Trophoblast cell (in vitro differentiated cells and primary cell): ENCODE measurements around the gene ADGRG4.

Experiments
- DNase-seq, 2 donors: peaks; one replicate each; pipeline ENCODE4 v3.0.0-alpha.2; 2016
- H2AFZ ChIP-seq: 2 replicates; pipeline ENCODE4 v1.6.1; 2013; ENCODE audit warnings: low read length, moderate library complexity, mild to moderate bottlenecking; ENCODE audit not compliant: insufficient read depth, poor library complexity
- H2AK5ac ChIP-seq: 2 replicates; pipeline ENCODE4 v1.6.1; 2013; ENCODE audit warnings: mild to moderate bottlenecking, low read length
- H2BK120ac ChIP-seq: 2 replicates; pipeline ENCODE4 v1.6.1; 2013; ENCODE audit warnings: low read length, mild to moderate bottlenecking, moderate library complexity; ENCODE audit not compliant: insufficient read depth, poor library complexity
- H2BK12ac ChIP-seq: 2 replicates; pipeline ENCODE4 v1.6.1; 2013; ENCODE audit warnings: mild to moderate bottlenecking, low read length, moderate library complexity
- H2BK5ac ChIP-seq: 2 replicates; pipeline ENCODE4 v1.6.1; 2013; ENCODE audit warnings: low read length, low read depth, moderate library complexity, mild to moderate bottlenecking; ENCODE audit not compliant: poor library complexity
- H3K14ac ChIP-seq: 2 replicates; pipeline ENCODE4 v1.6.1; 2013; ENCODE audit warnings: mild to moderate bottlenecking, low read length
- H3K18ac ChIP-seq: 2 replicates; pipeline ENCODE4 v1.6.1; 2013; ENCODE audit warnings: mild to moderate bottlenecking, low read length
- H3K23ac ChIP-seq: 2 replicates; pipeline ENCODE4 v1.6.1; 2013; ENCODE audit warnings: low read length
- H3K27ac ChIP-seq: 2 replicates; pipeline ENCODE4 v1.5.1; 2013; ENCODE audit warnings: low read depth, mild to moderate bottlenecking, inconsistent platforms, low read length, moderate library complexity
- H3K27me3 ChIP-seq: 2 replicates; pipeline ENCODE4 v1.6.1; 2013; ENCODE audit warnings: inconsistent platforms, mild to moderate bottlenecking, low read length, moderate library complexity; ENCODE audit not compliant: insufficient read depth
- H3K36me3 ChIP-seq, 2 experiments: 1 replicate in 1 of 2; 2 replicates in 1 of 2; pipeline ENCODE4 v1.6.1; 2013; ENCODE audit warnings: low read length in 2 of 2, mild to moderate bottlenecking in 2 of 2, moderate library complexity in 1 of 2; ENCODE audit not compliant: insufficient read depth in 2 of 2, control insufficient read depth in 1 of 2
- H3K4ac ChIP-seq: 2 replicates; pipeline ENCODE4 v1.6.1; 2013; ENCODE audit warnings: low read depth, mild to moderate bottlenecking, low read length, moderate library complexity
- H3K4me1 ChIP-seq, 2 experiments: 1 replicate in 1 of 2; 2 replicates in 1 of 2; pipeline ENCODE4 v1.6.1; 2013; ENCODE audit warnings: low read length in 2 of 2, mild to moderate bottlenecking in 2 of 2, moderate library complexity in 1 of 2; ENCODE audit not compliant: insufficient read depth in 2 of 2, control insufficient read depth in 1 of 2
- H3K4me2 ChIP-seq: 2 replicates; pipeline ENCODE4 v1.6.1; 2013; ENCODE audit warnings: inconsistent platforms, mild to moderate bottlenecking, low read length, moderate library complexity
- H3K4me3 ChIP-seq: 2 replicates; pipeline ENCODE4 v1.5.1; 2013; ENCODE audit warnings: mild to moderate bottlenecking, low read depth, low read length, inconsistent platforms
- H3K79me1 ChIP-seq: one replicate; pipeline ENCODE4 v1.6.1; 2013; ENCODE audit warnings: low read length
- H3K79me2 ChIP-seq: 2 replicates; pipeline ENCODE4 v1.6.1; 2013; ENCODE audit warnings: low read length, mild to moderate bottlenecking; ENCODE audit not compliant: control insufficient read depth, insufficient read depth, poor library complexity
- H3K9ac ChIP-seq: 2 replicates; pipeline ENCODE4 v1.6.1; 2013; ENCODE audit warnings: mild to moderate bottlenecking, low read length
- H3K9me3 ChIP-seq: 2 replicates; pipeline ENCODE4 v1.6.1; 2013; ENCODE audit warnings: low read depth, mild to moderate bottlenecking, control low read depth, inconsistent platforms, low read length; ENCODE audit not compliant: insufficient read depth
- H4K12ac ChIP-seq: 2 replicates; pipeline ENCODE4 v1.6.1; 2013; ENCODE audit warnings: low read depth, mild to moderate bottlenecking, low read length, moderate library complexity
- H4K8ac ChIP-seq: 2 replicates; pipeline ENCODE4 v1.6.1; 2013; ENCODE audit warnings: low read depth, mild to moderate bottlenecking, low read length, moderate library complexity
- H4K91ac ChIP-seq: one replicate; pipeline ENCODE4 v1.6.1; 2013; ENCODE audit warnings: low read depth, mild to moderate bottlenecking, low read length, moderate library complexity
- WGBS: extraction: QIAGEN DNeasy Blood & Tissue Kit; methylation state at CpG from one replicate; pipeline ENCODE4 v1.1.7; 2013; ENCODE audit warnings: missing lambda C conversion rate; ENCODE audit not compliant: insufficient read length, insufficient coverage; ENCODE audit errors: extremely low coverage; 5-methylcytosine and 5-hydroxymethylcytosine counted together

Gene ADGRG4

DNA sequence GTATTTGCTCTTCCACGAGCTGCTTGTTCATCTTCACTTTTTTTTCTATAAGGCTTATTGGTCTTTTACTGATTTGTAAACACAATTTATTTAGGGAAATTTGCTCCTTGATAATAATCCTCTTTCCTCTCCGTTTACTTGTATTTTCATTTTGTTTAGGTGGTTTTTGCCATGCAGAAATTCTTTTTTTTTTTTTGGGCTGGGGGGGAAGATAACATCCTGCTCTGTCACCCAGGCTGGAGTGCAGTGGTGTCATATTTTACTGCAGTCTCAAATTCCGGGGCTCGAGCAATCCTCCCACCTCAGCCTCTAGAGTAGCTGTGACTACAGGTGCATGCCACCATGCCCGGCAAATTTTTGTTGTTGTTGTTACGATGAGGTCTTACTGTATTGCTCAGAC lies 155.4 kb downstream of the ADGRG4 start:
- no peak overlapping the region for H3K14ac ChIP-seq
- H3K4me3 ChIP-seq = no peak overlapping the region
- no peak overlapping the region for H3K4me2 ChIP-seq
- H2AK5ac ChIP-seq = no peak overlapping the region
- no peak overlapping the region for H2BK120ac ChIP-seq
- DNase-seq = no peak
- no peak overlapping the region for H3K27ac ChIP-seq
- H4K8ac ChIP-seq = no peak overlapping the region
- H3K79me2 ChIP-seq = no peaks in the 10 kb centered on the region
- H3K36me3 ChIP-seq = no peaks in the 10 kb centered on the region
- no peak overlapping the region for H3K18ac ChIP-seq
- H4K12ac ChIP-seq = no peak overlapping the region
- no CpG with 5 or more reads among the region's 6 CpGs for WGBS
- no peak overlapping the region for H2BK5ac ChIP-seq
- H4K91ac ChIP-seq = no peak overlapping the region
- H3K27me3 ChIP-seq = no peaks in the 10 kb centered on the region
- no peak overlapping the region for H2AFZ ChIP-seq
- H3K4ac ChIP-seq = no peak overlapping the region
- H3K79me1 ChIP-seq = no peaks in the 10 kb centered on the region
- no peak overlapping the region for H3K9ac ChIP-seq
- H3K23ac ChIP-seq = no peak overlapping the region
- H3K9me3 ChIP-seq = no peaks in the 10 kb centered on the region
- no peak overlapping the region for H2BK12ac ChIP-seq
- H3K4me1 ChIP-seq = no peaks in the 10 kb centered on the region

DNA sequence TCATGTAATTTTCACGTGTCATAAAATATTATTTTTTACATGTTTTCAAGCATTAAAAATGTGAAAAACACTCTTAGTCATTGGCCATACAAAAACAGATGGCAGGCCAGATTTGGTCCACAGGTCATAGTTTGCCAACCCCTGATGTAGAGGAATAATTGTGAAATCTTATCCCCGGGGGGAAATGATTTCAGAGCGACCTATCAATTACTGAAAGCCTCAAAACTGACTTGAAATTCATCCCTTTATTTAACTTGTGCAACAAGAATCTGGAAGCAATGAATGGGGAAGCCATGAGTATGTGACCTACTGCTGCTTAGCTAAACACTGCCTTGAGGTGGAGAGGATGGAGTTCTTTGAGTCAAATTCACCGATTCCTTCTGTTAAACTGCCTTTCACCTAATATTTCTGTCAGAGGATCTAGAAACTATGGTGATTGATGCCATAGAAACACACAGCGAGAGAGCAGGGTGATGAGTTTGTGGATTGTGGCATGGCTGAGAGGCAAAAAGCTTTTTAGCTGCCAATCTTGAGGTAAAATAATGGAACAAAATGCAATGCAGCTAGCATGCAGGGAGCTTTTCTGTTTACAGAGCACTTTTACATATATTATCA lies 156.6 kb downstream of the ADGRG4 start:
- no peak overlapping the region for H3K18ac ChIP-seq
- H3K4ac ChIP-seq = no peak overlapping the region
- H3K4me3 ChIP-seq = no peak overlapping the region
- no peak overlapping the region for H4K12ac ChIP-seq
- H3K9ac ChIP-seq = no peak overlapping the region
- no peaks in the 10 kb centered on the region for H3K36me3 ChIP-seq
- H3K14ac ChIP-seq = no peak overlapping the region
- no peak overlapping the region for H2BK5ac ChIP-seq
- no peaks in the 10 kb centered on the region for H3K9me3 ChIP-seq
- H2AK5ac ChIP-seq = no peak overlapping the region
- no peak overlapping the region for H4K91ac ChIP-seq
- WGBS = no CpG with 5 or more reads among the region's 5 CpGs
- H3K4me2 ChIP-seq = no peak overlapping the region
- no peak for DNase-seq
- no peak overlapping the region for H3K27ac ChIP-seq
- H2BK12ac ChIP-seq = no peak overlapping the region
- no peaks in the 10 kb centered on the region for H3K4me1 ChIP-seq
- H3K23ac ChIP-seq = no peak overlapping the region
- H4K8ac ChIP-seq = no peak overlapping the region
- no peaks in the 10 kb centered on the region for H3K79me2 ChIP-seq
- no peaks in the 10 kb centered on the region for H3K27me3 ChIP-seq
- no peak overlapping the region for H2AFZ ChIP-seq
- H3K79me1 ChIP-seq = no peaks in the 10 kb centered on the region
- no peak overlapping the region for H2BK120ac ChIP-seq

DNA sequence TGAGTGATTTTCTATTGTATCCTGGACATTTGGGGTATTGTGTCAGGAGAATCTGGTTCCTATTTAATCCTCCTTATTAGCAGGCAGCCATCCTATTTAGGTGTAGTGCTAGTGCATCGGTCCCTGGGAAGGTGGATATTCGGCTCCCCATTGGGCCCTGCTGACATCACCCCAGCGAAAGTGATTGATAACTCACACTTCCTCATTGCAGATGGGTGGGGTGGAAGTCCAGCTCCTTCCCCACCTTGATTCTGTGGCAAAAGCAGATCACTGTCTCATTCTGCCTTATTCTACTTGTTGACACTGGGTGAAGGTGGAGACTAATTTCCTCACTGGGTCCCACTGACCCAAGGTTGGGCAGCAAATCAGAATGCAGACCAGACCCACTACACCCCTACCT lies 163.8 kb downstream of the ADGRG4 start:
- H2AFZ ChIP-seq = no peak overlapping the region
- no peaks in the 10 kb centered on the region for H3K79me1 ChIP-seq
- no peak overlapping the region for H3K27ac ChIP-seq
- H3K14ac ChIP-seq = no peak overlapping the region
- no peak overlapping the region for H3K4me2 ChIP-seq
- no peak overlapping the region for H2BK12ac ChIP-seq
- H4K12ac ChIP-seq = no peak overlapping the region
- DNase-seq = no peak
- no peak overlapping the region for H3K4ac ChIP-seq
- no peaks in the 10 kb centered on the region for H3K9me3 ChIP-seq
- no peaks in the 10 kb centered on the region for H3K4me1 ChIP-seq
- H3K18ac ChIP-seq = no peak overlapping the region
- H3K79me2 ChIP-seq = no peaks in the 10 kb centered on the region
- WGBS = no CpG with 5 or more reads among the region's 3 CpGs
- H2BK5ac ChIP-seq = no peak overlapping the region
- no peak overlapping the region for H4K91ac ChIP-seq
- H2AK5ac ChIP-seq = no peak overlapping the region
- H3K4me3 ChIP-seq = no peak overlapping the region
- no peak overlapping the region for H3K23ac ChIP-seq
- no peak overlapping the region for H2BK120ac ChIP-seq
- no peak overlapping the region for H3K9ac ChIP-seq
- no peak overlapping the region for H4K8ac ChIP-seq
- no peaks in the 10 kb centered on the region for H3K36me3 ChIP-seq
- no peaks in the 10 kb centered on the region for H3K27me3 ChIP-seq
